ENCODE data around the gene CXorf49B. TPM values are rescaled to one million over a fixed set of nuclear protein-coding genes. Genes with fewer than 3 reads are reported as not detected.
"Not testable (repeated sequence)": the region's sequence is repeated elsewhere in the genome, so short reads cannot be mapped to it uniquely, and the experiment has no call there.

Gene CXorf49B
- total and polyA plus RNA-seq, 9 of the 15 experiments (the other 6 are each of a cell fraction or from before 2014, with no cell fraction given) = not detected

DNA sequence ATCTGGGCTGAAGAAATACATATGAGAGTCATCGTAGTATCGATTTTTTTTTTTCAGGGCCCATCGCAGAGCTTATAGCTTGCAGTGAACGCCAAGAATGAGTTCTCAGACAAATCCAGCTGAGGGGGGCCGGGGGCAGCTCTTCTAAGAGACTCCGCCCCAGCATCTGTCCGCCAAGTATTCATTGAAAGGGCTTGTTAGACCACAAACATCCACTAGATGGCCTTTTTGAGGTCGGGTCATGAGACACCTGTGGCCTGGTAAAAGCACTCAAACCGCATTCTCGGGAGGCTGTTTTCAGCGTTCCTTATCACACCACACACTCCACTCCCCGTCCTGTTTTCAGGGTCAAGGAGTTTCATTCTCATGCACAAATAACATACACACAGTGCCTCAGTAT lies 15.2 kb downstream of the CXorf49B start:
- intact Hi-C loops (cut with micrococcal nuclease); H3K36me3 ChIP-seq (ENCODE audit: control insufficient read depth, insufficient read depth, low read length); H2AFZ ChIP-seq (ENCODE audit: low read depth, low read length); H3K4me1 ChIP-seq (replicated peaks in 1 of 2; ENCODE audit: control insufficient read depth in 2 of 2, insufficient read depth in 2 of 2, low read length in 2 of 2); H3K27ac ChIP-seq (ENCODE audit: extremely low read depth, low read depth, low read length); in situ Hi-C loops (cut with MboI); H3K4me3 ChIP-seq; POLR2A ChIA-PET; H3K79me2 ChIP-seq (ENCODE audit: control insufficient read depth, insufficient read depth, low read length); CTCF ChIA-PET (ENCODE audit: low intra/inter-chr PET ratio); FAIRE-seq; H3K4me2 ChIP-seq (ENCODE audit: insufficient read depth, low read length); H3K9me1 ChIP-seq (ENCODE audit: control insufficient read depth, insufficient read depth, low read length); H4K20me1 ChIP-seq (replicated peaks; ENCODE audit: control insufficient read depth, insufficient read depth, low read length); H3K9ac ChIP-seq (ENCODE audit: insufficient read depth in 1 of 2, low read depth in 2 of 2, low read length in 2 of 2); H3K27me3 ChIP-seq (ENCODE audit: control insufficient read depth in 2 of 2, insufficient read depth in 2 of 2, low read length in 2 of 2); DNase-seq (ENCODE audit: extremely low read depth in 1 of 4, low spot score in 3 of 4); H3K9me3 ChIP-seq (replicated peaks; ENCODE audit: control insufficient read depth, insufficient read depth, low read depth, low read length); BruUV-seq (replicated peaks): not testable (repeated sequence)
- WGBS (ENCODE audit: insufficient coverage, low coverage, missing lambda C conversion rate) = no CpG with 5 or more reads among the region's 12 CpGs
- peak; percentile 92 for ATAC-seq

GRCh38 chrX:71782225-71782949 lies 19.2 kb downstream of the CXorf49B start:
- intact Hi-C loops (cut with micrococcal nuclease); H3K9ac ChIP-seq (ENCODE audit: insufficient read depth in 1 of 2, low read depth in 2 of 2, low read length in 2 of 2); H3K79me2 ChIP-seq (ENCODE audit: control insufficient read depth, insufficient read depth, low read length); CTCF ChIA-PET (ENCODE audit: low intra/inter-chr PET ratio); H3K27ac ChIP-seq (ENCODE audit: extremely low read depth, low read depth, low read length); H3K9me3 ChIP-seq (replicated peaks; ENCODE audit: control insufficient read depth, insufficient read depth, low read depth, low read length); BruUV-seq (replicated peaks); H3K9me1 ChIP-seq (ENCODE audit: control insufficient read depth, insufficient read depth, low read length); H3K4me3 ChIP-seq; in situ Hi-C loops (cut with MboI); DNase-seq (ENCODE audit: extremely low read depth in 1 of 4, low spot score in 3 of 4); H3K4me2 ChIP-seq (ENCODE audit: insufficient read depth, low read length); H2AFZ ChIP-seq (ENCODE audit: low read depth, low read length); H3K27me3 ChIP-seq (ENCODE audit: control insufficient read depth in 2 of 2, insufficient read depth in 2 of 2, low read length in 2 of 2); H3K4me1 ChIP-seq (replicated peaks in 1 of 2; ENCODE audit: control insufficient read depth in 2 of 2, insufficient read depth in 2 of 2, low read length in 2 of 2); POLR2A ChIA-PET; H3K36me3 ChIP-seq (ENCODE audit: control insufficient read depth, insufficient read depth, low read length); H4K20me1 ChIP-seq (replicated peaks; ENCODE audit: control insufficient read depth, insufficient read depth, low read length): not testable (repeated sequence)
- ATAC-seq (peak; percentile 47), FAIRE-seq (peak; percentile 52)
- no CpG with 5 or more reads among the region's 10 CpGs for WGBS (ENCODE audit: insufficient coverage, low coverage, missing lambda C conversion rate)

- H3K9ac ChIP-seq (ENCODE audit: insufficient read depth in 1 of 2, low read depth in 2 of 2, low read length in 2 of 2); H3K4me3 ChIP-seq; H3K4me1 ChIP-seq (replicated peaks in 1 of 2; ENCODE audit: control insufficient read depth in 2 of 2, insufficient read depth in 2 of 2, low read length in 2 of 2); H3K27ac ChIP-seq (ENCODE audit: extremely low read depth, low read depth, low read length); H3K9me3 ChIP-seq (replicated peaks; ENCODE audit: control insufficient read depth, insufficient read depth, low read depth, low read length); ATAC-seq; H4K20me1 ChIP-seq (replicated peaks; ENCODE audit: control insufficient read depth, insufficient read depth, low read length); FAIRE-seq; BruUV-seq (replicated peaks); H3K79me2 ChIP-seq (ENCODE audit: control insufficient read depth, insufficient read depth, low read length); CTCF ChIA-PET (ENCODE audit: low intra/inter-chr PET ratio); intact Hi-C loops (cut with micrococcal nuclease); POLR2A ChIA-PET; DNase-seq (ENCODE audit: extremely low read depth in 1 of 4, low spot score in 3 of 4); H2AFZ ChIP-seq (ENCODE audit: low read depth, low read length); in situ Hi-C loops (cut with MboI); H3K9me1 ChIP-seq (ENCODE audit: control insufficient read depth, insufficient read depth, low read length); H3K4me2 ChIP-seq (ENCODE audit: insufficient read depth, low read length); H3K36me3 ChIP-seq (ENCODE audit: control insufficient read depth, insufficient read depth, low read length); H3K27me3 ChIP-seq (ENCODE audit: control insufficient read depth in 2 of 2, insufficient read depth in 2 of 2, low read length in 2 of 2): not testable (repeated sequence)
- WGBS (ENCODE audit: insufficient coverage, low coverage, missing lambda C conversion rate) = no CpG with 5 or more reads among the region's 7 CpGs
Observed at GRCh38 chrX:71782950-71783299, 19.8 kb downstream of the CXorf49B start.

DNA sequence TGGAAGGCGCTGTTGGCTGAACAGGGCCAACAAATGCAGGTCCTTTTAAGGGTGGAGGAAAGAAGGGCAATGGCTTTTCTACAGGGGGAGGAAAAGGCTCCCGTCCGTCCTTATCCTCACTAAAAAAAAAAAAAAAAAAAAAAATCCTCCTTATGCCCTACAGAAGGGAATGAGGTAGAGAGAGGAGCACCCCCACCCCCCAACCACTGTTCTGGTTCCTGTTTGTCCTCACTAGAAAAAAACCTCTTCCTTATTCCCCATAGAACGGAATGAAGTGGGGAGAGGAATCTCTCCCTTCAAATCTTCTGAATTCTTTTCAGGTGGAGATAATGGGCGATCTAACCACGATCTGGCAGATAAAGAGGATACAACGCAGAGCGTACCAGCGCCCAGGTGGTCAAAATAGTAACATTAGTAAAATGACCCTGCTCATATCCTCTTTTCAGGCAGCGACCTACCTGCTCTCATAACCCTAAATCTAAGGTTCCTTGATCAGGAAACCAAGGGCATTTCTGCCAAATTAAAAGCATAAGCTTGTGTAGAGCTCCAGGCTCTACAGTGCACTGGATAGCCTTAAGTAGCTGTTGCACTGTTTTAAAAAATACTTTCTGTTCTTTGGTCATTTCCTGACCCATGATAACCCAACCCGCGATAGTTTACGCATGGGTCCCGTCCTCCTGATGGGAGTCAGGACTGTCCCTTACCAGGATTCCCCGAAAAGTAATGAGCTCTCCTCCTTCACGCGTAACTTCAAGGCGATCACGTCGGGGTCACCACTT lies 20.6 kb downstream of the CXorf49B start:
- H2AFZ ChIP-seq (ENCODE audit: low read depth, low read length); H3K4me2 ChIP-seq (ENCODE audit: insufficient read depth, low read length); DNase-seq (ENCODE audit: extremely low read depth in 1 of 4, low spot score in 3 of 4); H3K9me1 ChIP-seq (ENCODE audit: control insufficient read depth, insufficient read depth, low read length); H4K20me1 ChIP-seq (replicated peaks; ENCODE audit: control insufficient read depth, insufficient read depth, low read length); FAIRE-seq; H3K27me3 ChIP-seq (ENCODE audit: control insufficient read depth in 2 of 2, insufficient read depth in 2 of 2, low read length in 2 of 2); H3K36me3 ChIP-seq (ENCODE audit: control insufficient read depth, insufficient read depth, low read length); H3K79me2 ChIP-seq (ENCODE audit: control insufficient read depth, insufficient read depth, low read length); H3K4me1 ChIP-seq (replicated peaks in 1 of 2; ENCODE audit: control insufficient read depth in 2 of 2, insufficient read depth in 2 of 2, low read length in 2 of 2); CTCF ChIA-PET (ENCODE audit: low intra/inter-chr PET ratio); intact Hi-C loops (cut with micrococcal nuclease); H3K9ac ChIP-seq (ENCODE audit: insufficient read depth in 1 of 2, low read depth in 2 of 2, low read length in 2 of 2); POLR2A ChIA-PET; H3K27ac ChIP-seq (ENCODE audit: extremely low read depth, low read depth, low read length); H3K9me3 ChIP-seq (replicated peaks; ENCODE audit: control insufficient read depth, insufficient read depth, low read depth, low read length); H3K4me3 ChIP-seq; in situ Hi-C loops (cut with MboI): not testable (repeated sequence)
- WGBS (ENCODE audit: insufficient coverage, low coverage, missing lambda C conversion rate) = no CpG with 5 or more reads among the region's 20 CpGs
- peak; percentile 11; the same call in 2 of the 3 replicates for ATAC-seq
- TSS peak; percentile 59 for BruUV-seq (replicated peaks)
